A549 (cell line): Measurements from ENCODE around the gene DNAJC18. TPM values are rescaled to one million over a fixed set of nuclear protein-coding genes. Genes with fewer than 3 reads are reported as not detected.

Source experiments
- ATAC-seq, 2 experiments: fragments of 200-7000 bp in 1 of 2; fragments of >200 bp in 1 of 2; cut with Nextera tagmentation in 1 of 2; cut with Tn5 transposase in 1 of 2; 3 replicates each; pipeline versions ENCODE4 v1.8.0 to v1.9.1; 2018 to 2020; ENCODE audit warnings: mild to moderate bottlenecking in 1 of 2, moderate library complexity in 1 of 2
- CTCF ChIA-PET: fragments of 300-600 bp; sonication (Branson Sonifier 250); formaldehyde crosslinking; extraction: SDS; loops from one replicate; lab custom pipeline; 2021; ENCODE audit warnings: antibody characterized with exemption, inconsistent platforms; lab: Yijun Ruan, JAX
- POLR2A ChIA-PET: fragments of 350-600 bp; formaldehyde crosslinking; extraction: SDS; loops from one replicate; lab custom pipeline; 2021; ENCODE audit warnings: antibody characterized with exemption, inconsistent platforms; lab: Yijun Ruan, JAX
- DNase-seq, 2 experiments: peaks; one replicate each; pipeline versions ENCODE4 v3.0.0 to v3.0.0-alpha.2; 2011 to 2016; ENCODE audit warnings: low read depth in 1 of 2, low spot score in 1 of 2
- FAIRE-seq: peaks from 2 replicates; lab custom pipeline; 2011; peaks lifted over from hg19 to GRCh38; lab: Jason Lieb, UNC
- H3K27ac ChIP-seq, 2 experiments: fragments of >200 bp; sonication (Bioruptor Twin); formaldehyde crosslinking; 3 replicates each; pipeline ENCODE4 v1.5.1; 2016 to 2017
- H3K4me1 ChIP-seq: fragments of >200 bp; sonication (Bioruptor Twin); formaldehyde crosslinking; 3 replicates; pipeline ENCODE4 v1.6.1; 2016
- H3K4me2 ChIP-seq: fragments of >200 bp; sonication (Bioruptor Twin); formaldehyde crosslinking; 3 replicates; pipeline ENCODE4 v1.6.1; 2016
- H3K4me3 ChIP-seq: fragments of >200 bp; sonication (Bioruptor Twin); formaldehyde crosslinking; 3 replicates; pipeline ENCODE4 v1.5.1; 2016
- H3K9me3 ChIP-seq: fragments of >200 bp; sonication (Bioruptor Twin); formaldehyde crosslinking; 3 replicates; pipeline ENCODE4 v1.6.1; 2016
- BHLHE40 ChIP-seq: IDR thresholded peaks from 2 replicates; pipeline ENCODE4 v1.6.1; 2012; ENCODE audit warnings: low read depth, low read length, inconsistent platforms
- CBX2 ChIP-seq: fragments of 200-600 bp; sonication (generic); IDR thresholded peaks from 2 replicates; pipeline ENCODE4 v1.6.1; 2016; ENCODE audit warnings: low read depth, mild to moderate bottlenecking, borderline replicate concordance
- CBX8 ChIP-seq: fragments of 200-600 bp; sonication (generic); IDR thresholded peaks from 2 replicates; pipeline ENCODE4 v1.6.1; 2016
- CHD2 ChIP-seq: fragments of 150-350 bp; IDR thresholded peaks from 2 replicates; pipeline ENCODE4 v1.6.1; 2014; ENCODE audit warnings: low read length; ENCODE audit not compliant: partially characterized antibody
- CHD4 ChIP-seq: fragments of 200-600 bp; sonication (generic); IDR thresholded peaks from 2 replicates; pipeline ENCODE4 v1.6.1; 2016; ENCODE audit warnings: antibody characterized with exemption, mild to moderate bottlenecking, borderline replicate concordance
- EHMT2 ChIP-seq: fragments of 200-600 bp; sonication (generic); IDR thresholded peaks from 2 replicates; pipeline ENCODE4 v1.6.1; 2016; ENCODE audit warnings: antibody characterized with exemption, low read depth, mild to moderate bottlenecking, moderate library complexity
- EP300 ChIP-seq, 2 experiments: fragments of >200 bp; sonication (Bioruptor Twin); formaldehyde crosslinking; IDR thresholded peaks; 2 replicates in 1 of 2; 3 replicates in 1 of 2; pipeline ENCODE4 v1.6.1; 2016 to 2017
- FOSB ChIP-seq: fragments of 250-450 bp; sonication (Bioruptor Pico); IDR thresholded peaks from 2 replicates; pipeline ENCODE4 v1.5.0; 2020; ENCODE audit warnings: mild to moderate bottlenecking, moderate library complexity
- GATA3 ChIP-seq: IDR thresholded peaks from 2 replicates; pipeline ENCODE4 v1.6.1; 2012; ENCODE audit warnings: borderline replicate concordance
- HEYL ChIP-seq: fragments of 250-450 bp; sonication (Bioruptor Pico); IDR thresholded peaks from 2 replicates; pipeline ENCODE4 v1.8.0; 2021; ENCODE audit warnings: mild to moderate bottlenecking, moderate library complexity
- HOXA7 ChIP-seq: fragments of 250-450 bp; sonication (Bioruptor Pico); IDR thresholded peaks from 2 replicates; pipeline ENCODE4 v1.5.0; 2020; ENCODE audit warnings: mild to moderate bottlenecking, moderate library complexity
- HOXB5 ChIP-seq: fragments of 250-450 bp; sonication (Bioruptor Pico); IDR thresholded peaks from 2 replicates; pipeline ENCODE4 v1.5.0; 2020; ENCODE audit warnings: mild to moderate bottlenecking, moderate library complexity
- JUN ChIP-seq, 2 experiments: fragments of >200 bp; sonication (Bioruptor Twin); formaldehyde crosslinking; IDR thresholded peaks; 2 replicates in 1 of 2; 3 replicates in 1 of 2; pipeline ENCODE4 v1.6.1; 2016 to 2017
- JUNB ChIP-seq: fragments of >200 bp; sonication (Bioruptor Twin); formaldehyde crosslinking; IDR thresholded peaks from 2 replicates; pipeline ENCODE4 v1.6.1; 2016
- KDM1A ChIP-seq: fragments of 200-600 bp; sonication (generic); IDR thresholded peaks from 2 replicates; pipeline ENCODE4 v1.6.1; 2016; ENCODE audit warnings: low read depth, mild to moderate bottlenecking
- KDM5A ChIP-seq: fragments of 200-600 bp; sonication (generic); IDR thresholded peaks from 2 replicates; pipeline ENCODE4 v1.6.1; 2016; ENCODE audit warnings: antibody characterized with exemption, mild to moderate bottlenecking
- MAZ ChIP-seq: fragments of 150-350 bp; IDR thresholded peaks from 2 replicates; pipeline ENCODE4 v1.6.1; 2014; ENCODE audit warnings: antibody characterized with exemption, low read depth, low read length, borderline replicate concordance
- NFE2L2 ChIP-seq: fragments of 150-350 bp; conservative IDR thresholded peaks from 2 replicates; pipeline ENCODE4 v1.6.1; 2014; ENCODE audit warnings: low read length
- PHF8 ChIP-seq: fragments of 200-600 bp; sonication (generic); IDR thresholded peaks from 2 replicates; pipeline ENCODE4 v1.6.1; 2016; ENCODE audit warnings: low read depth, mild to moderate bottlenecking, antibody characterized with exemption, moderate library complexity, borderline replicate concordance
- RARB ChIP-seq: fragments of 250-450 bp; sonication (Bioruptor Pico); IDR thresholded peaks from 2 replicates; pipeline ENCODE4 v1.8.0; 2021; ENCODE audit warnings: mild to moderate bottlenecking, moderate library complexity
- RFX5 ChIP-seq: fragments of 450-650 bp; IDR thresholded peaks from 2 replicates; pipeline ENCODE4 v1.7.1; 2014; ENCODE audit warnings: antibody characterized with exemption, mild to moderate bottlenecking, moderate library complexity
- RNF2 ChIP-seq: fragments of 200-600 bp; sonication (generic); IDR thresholded peaks from 2 replicates; pipeline ENCODE4 v1.6.1; 2016; ENCODE audit warnings: low read depth, mild to moderate bottlenecking, antibody characterized with exemption, moderate library complexity, borderline replicate concordance
- SREBF2 ChIP-seq: fragments of 450-650 bp; IDR thresholded peaks from 2 replicates; pipeline ENCODE4 v1.6.1; 2014; ENCODE audit warnings: mild to moderate bottlenecking, moderate library complexity
- ZC3H11A ChIP-seq: fragments of 450-650 bp; IDR thresholded peaks from 2 replicates; pipeline ENCODE4 v1.6.1; 2014; ENCODE audit warnings: antibody characterized with exemption, mild to moderate bottlenecking
- ZSCAN20 ChIP-seq: fragments of 250-450 bp; sonication (Bioruptor Pico); IDR thresholded peaks from 2 replicates; pipeline ENCODE4 v1.8.0; 2022; ENCODE audit warnings: mild to moderate bottlenecking, moderate library complexity
- WGBS: methylation state at CpG from one replicate; pipeline ENCODE4 v1.1.6; 2017; ENCODE audit errors: missing lambda C conversion rate; 5-methylcytosine and 5-hydroxymethylcytosine counted together
- polyA plus RNA-seq, 4 experiments: library from polyadenylated mRNA; depleted of rRNA in 3 of 4; stranded (reverse); fragments of >200 nt; fragmentation: RNase III in 1 of 4; extraction: RNeasy Plus Mini Kit Qiagen cat#74134 plus additional on column Dnase treatment in 1 of 4; gene quantifications; 2 replicates in 3 of 4; 3 replicates in 1 of 4; pipeline ENCODE4 v1.2.3, GENCODE V29; 2011 to 2017
- TF ChIP-seq, protein P1 (sequence below): fragments of 200-600 bp; sonication (generic); IDR thresholded peaks from 2 replicates; pipeline ENCODE4 v1.6.1; 2016; ENCODE audit warnings: antibody characterized with exemption, mild to moderate bottlenecking, moderate library complexity
- TF ChIP-seq, protein P2 (sequence below): fragments of 250-450 bp; sonication (Bioruptor Pico); IDR thresholded peaks from 2 replicates; pipeline ENCODE4 v1.5.0; 2020; ENCODE audit warnings: low read depth, mild to moderate bottlenecking, moderate library complexity
- TF ChIP-seq, protein P3 (sequence below): fragments of 150-350 bp; IDR thresholded peaks from 2 replicates; pipeline ENCODE4 v1.6.1; 2014; ENCODE audit warnings: low read depth, mild to moderate bottlenecking, low read length
- TF ChIP-seq, protein P4 (sequence below): fragments of 450-650 bp; IDR thresholded peaks from 2 replicates; pipeline ENCODE4 v1.6.1; 2014; ENCODE audit warnings: antibody characterized with exemption
- TF ChIP-seq, protein P5 (sequence below): fragments of >200 bp; sonication (Bioruptor Twin); formaldehyde crosslinking; IDR thresholded peaks from 2 replicates; pipeline ENCODE4 v1.6.1; 2016
- TF ChIP-seq, protein P6 (sequence below): IDR thresholded peaks from 2 replicates; pipeline ENCODE4 v1.6.1; 2012

Gene DNAJC18
- polyA plus RNA-seq, 2 of the 4 experiments (the other 2 are of a cell fraction), result 5.3 TPM

DNA sequence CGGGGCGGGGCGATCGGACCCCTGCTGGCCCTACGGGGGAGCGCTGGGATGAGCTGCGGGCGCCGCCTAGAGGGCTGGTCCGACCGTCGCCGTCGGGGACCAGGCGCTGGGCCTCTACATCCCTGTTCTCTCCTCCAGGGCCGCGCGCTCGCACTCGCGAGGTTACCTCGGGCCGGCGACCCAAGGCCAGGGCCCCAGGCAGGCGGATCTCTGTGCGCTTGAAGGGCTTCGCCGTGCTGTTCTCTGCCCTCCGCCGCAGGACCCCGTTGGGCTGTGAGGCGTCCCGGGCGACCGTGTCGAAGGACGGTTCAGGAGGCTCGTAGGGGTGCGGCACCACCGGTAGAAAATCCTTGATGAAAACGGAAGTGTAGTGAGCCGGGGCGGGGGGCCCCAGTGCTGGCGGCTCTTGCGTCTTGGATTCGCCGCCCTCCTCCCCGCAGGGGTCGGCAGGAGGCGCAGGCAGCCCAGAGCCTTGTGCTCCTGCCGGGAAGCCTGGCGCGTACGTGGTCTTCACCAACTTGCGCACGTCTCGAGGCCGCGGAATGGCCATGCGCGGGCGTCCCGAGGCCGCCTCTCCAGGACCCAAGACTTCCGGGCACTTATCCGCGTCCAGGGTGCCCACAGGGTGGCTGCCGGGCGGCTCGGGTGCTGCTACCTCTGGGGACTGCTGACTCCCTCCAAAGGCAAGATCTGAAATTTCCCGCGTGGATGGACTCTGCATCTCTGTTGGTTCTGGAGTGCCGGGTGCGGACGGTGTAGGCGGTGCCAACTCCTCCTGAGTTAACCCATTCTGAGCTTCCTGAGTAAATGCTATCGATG is 46.4 kb downstream of the DNAJC18 start (continued):
- TF ChIP-seq, protein P1, sequence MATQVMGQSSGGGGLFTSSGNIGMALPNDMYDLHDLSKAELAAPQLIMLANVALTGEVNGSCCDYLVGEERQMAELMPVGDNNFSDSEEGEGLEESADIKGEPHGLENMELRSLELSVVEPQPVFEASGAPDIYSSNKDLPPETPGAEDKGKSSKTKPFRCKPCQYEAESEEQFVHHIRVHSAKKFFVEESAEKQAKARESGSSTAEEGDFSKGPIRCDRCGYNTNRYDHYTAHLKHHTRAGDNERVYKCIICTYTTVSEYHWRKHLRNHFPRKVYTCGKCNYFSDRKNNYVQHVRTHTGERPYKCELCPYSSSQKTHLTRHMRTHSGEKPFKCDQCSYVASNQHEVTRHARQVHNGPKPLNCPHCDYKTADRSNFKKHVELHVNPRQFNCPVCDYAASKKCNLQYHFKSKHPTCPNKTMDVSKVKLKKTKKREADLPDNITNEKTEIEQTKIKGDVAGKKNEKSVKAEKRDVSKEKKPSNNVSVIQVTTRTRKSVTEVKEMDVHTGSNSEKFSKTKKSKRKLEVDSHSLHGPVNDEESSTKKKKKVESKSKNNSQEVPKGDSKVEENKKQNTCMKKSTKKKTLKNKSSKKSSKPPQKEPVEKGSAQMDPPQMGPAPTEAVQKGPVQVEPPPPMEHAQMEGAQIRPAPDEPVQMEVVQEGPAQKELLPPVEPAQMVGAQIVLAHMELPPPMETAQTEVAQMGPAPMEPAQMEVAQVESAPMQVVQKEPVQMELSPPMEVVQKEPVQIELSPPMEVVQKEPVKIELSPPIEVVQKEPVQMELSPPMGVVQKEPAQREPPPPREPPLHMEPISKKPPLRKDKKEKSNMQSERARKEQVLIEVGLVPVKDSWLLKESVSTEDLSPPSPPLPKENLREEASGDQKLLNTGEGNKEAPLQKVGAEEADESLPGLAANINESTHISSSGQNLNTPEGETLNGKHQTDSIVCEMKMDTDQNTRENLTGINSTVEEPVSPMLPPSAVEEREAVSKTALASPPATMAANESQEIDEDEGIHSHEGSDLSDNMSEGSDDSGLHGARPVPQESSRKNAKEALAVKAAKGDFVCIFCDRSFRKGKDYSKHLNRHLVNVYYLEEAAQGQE, result 0 out of 2 replicates have a peak, but pooled peaks have one; percentile 40
- TF ChIP-seq EP300 (IDR thresholded peaks at IDR 0.05) (no peak), GATA3 (no peak), JUNB (no peak), NFE2L2 (no peak), KDM5A (no peak), HEYL (no peak), HOXA7 (CRISPR knock-in tag) (no peak), ZSCAN20 (CRISPR knock-in tag) (no peak), HOXB5 (no peak), EHMT2 (no peak), CHD4 (no peak), MAZ (0 out of 2 replicates have a peak, but pooled peaks have one; percentile 62), KDM1A (no peak), CBX2 (no peak)
- TF ChIP-seq, protein P2, sequence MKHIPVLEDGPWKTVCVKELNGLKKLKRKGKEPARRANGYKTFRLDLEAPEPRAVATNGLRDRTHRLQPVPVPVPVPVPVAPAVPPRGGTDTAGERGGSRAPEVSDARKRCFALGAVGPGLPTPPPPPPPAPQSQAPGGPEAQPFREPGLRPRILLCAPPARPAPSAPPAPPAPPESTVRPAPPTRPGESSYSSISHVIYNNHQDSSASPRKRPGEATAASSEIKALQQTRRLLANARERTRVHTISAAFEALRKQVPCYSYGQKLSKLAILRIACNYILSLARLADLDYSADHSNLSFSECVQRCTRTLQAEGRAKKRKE, result no peak
- TF ChIP-seq, protein P3, sequence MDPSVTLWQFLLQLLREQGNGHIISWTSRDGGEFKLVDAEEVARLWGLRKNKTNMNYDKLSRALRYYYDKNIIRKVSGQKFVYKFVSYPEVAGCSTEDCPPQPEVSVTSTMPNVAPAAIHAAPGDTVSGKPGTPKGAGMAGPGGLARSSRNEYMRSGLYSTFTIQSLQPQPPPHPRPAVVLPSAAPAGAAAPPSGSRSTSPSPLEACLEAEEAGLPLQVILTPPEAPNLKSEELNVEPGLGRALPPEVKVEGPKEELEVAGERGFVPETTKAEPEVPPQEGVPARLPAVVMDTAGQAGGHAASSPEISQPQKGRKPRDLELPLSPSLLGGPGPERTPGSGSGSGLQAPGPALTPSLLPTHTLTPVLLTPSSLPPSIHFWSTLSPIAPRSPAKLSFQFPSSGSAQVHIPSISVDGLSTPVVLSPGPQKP, result no peak
- TF ChIP-seq, protein P4, sequence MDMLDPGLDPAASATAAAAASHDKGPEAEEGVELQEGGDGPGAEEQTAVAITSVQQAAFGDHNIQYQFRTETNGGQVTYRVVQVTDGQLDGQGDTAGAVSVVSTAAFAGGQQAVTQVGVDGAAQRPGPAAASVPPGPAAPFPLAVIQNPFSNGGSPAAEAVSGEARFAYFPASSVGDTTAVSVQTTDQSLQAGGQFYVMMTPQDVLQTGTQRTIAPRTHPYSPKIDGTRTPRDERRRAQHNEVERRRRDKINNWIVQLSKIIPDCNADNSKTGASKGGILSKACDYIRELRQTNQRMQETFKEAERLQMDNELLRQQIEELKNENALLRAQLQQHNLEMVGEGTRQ, result no peak

DNA sequence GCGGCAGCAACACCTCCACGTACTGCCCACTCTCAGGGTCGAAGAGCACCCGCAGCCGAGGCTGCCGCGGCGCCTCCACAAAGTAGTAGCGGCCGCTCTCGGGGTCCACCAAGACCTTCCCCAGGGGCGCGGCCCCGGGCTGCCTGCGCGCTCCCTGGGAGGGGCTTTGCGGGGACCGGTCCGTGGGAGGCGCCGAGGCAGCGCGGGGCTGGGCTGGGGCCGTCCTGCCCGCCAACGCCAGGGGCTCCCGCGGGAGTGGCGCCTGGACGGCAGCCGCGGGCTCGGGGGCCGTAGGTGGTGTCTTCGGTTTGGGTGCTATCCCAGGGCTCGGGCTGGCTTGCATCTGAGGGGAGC is 47.0 kb downstream of the DNAJC18 start:
- Histone ChIP-seq H3K27ac (peak overlapping the region; percentile 89 to 92), H3K4me1 (peaks cover 48% of the 10 kb centered on the region)
- TF ChIP-seq BHLHE40 (no peak), RNF2 (no peak), PHF8 (peak; percentile 47; the same call in 1 of the 2 replicates), FOSB (no peak), RARB (no peak), CBX8 (no peak), CHD2 (no peak), ZC3H11A (no peak), SREBF2 (no peak), RFX5 (no peak), KDM1A (no peak), JUNB (no peak), JUN (IDR thresholded peaks at IDR 0.05) (peak; percentile 50 to 55; a peak in 3 of 5 replicates), ZSCAN20 (CRISPR knock-in tag) (no peak)
- TF ChIP-seq, protein P5, sequence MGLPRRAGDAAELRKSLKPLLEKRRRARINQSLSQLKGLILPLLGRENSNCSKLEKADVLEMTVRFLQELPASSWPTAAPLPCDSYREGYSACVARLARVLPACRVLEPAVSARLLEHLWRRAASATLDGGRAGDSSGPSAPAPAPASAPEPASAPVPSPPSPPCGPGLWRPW, result no peak
- TF ChIP-seq, protein P6, sequence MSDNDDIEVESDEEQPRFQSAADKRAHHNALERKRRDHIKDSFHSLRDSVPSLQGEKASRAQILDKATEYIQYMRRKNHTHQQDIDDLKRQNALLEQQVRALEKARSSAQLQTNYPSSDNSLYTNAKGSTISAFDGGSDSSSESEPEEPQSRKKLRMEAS, result no peak
- TF ChIP-seq, protein P4, result no peak

More for the DNA sequence above, 47.0 kb downstream of the DNAJC18 start:
- FAIRE-seq, result no peak
- Histone ChIP-seq H3K4me2 (peak overlapping the region; percentile 93), H3K4me3 (peak overlapping the region; percentile 85), H3K9me3 (no peaks in the 10 kb centered on the region)
- peak in 1 of 2 experiments; percentile 32 for DNase-seq
- ChIA-PET CTCF (interaction anchor here (0.7 to 2.4 kb wide), 12 partner anchors 10 to 739 kb away, joined by 3 to 16 read pairs (median 4); partner anchors contain the start of genes MATR3 and PAIP2), POLR2A (interaction anchor here (0.6 to 3.1 kb wide), 6 partner anchors 9 to 50 kb away, joined by 3 to 18 read pairs (median 3); partner anchors contain the start of genes PAIP2 and SLC23A1)
- peak; percentile 55 to 73; a peak in 5 of 6 replicates for ATAC-seq
- WGBS, result 3% methylated on average over 11 of the region's 36 CpGs
